Measurements from ENCODE around the gene OR51T1.
"Not testable (repeated sequence)": the region's sequence is repeated elsewhere in the genome, so short reads cannot be mapped to it uniquely, and the experiment has no call there.

The OR51T1 gene, protein sequence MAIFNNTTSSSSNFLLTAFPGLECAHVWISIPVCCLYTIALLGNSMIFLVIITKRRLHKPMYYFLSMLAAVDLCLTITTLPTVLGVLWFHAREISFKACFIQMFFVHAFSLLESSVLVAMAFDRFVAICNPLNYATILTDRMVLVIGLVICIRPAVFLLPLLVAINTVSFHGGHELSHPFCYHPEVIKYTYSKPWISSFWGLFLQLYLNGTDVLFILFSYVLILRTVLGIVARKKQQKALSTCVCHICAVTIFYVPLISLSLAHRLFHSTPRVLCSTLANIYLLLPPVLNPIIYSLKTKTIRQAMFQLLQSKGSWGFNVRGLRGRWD

DNA sequence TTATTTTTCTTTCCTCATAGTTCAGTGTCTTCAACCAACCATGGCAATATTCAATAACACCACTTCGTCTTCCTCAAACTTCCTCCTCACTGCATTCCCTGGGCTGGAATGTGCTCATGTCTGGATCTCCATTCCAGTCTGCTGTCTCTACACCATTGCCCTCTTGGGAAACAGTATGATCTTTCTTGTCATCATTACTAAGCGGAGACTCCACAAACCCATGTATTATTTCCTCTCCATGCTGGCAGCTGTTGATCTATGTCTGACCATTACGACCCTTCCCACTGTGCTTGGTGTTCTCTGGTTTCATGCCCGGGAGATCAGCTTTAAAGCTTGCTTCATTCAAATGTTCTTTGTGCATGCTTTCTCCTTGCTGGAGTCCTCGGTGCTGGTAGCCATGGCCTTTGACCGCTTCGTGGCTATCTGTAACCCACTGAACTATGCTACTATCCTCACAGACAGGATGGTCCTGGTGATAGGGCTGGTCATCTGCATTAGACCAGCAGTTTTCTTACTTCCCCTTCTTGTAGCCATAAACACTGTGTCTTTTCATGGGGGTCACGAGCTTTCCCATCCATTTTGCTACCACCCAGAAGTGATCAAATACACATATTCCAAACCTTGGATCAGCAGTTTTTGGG is at the start of gene OR51T1:
TSS of gene OR51T1 (plus strand) at position 41 of the 641 bp plus-strand sequence. CDS start at position 41, 0 bp downstream.
- TF ChIP-seq, protein P1, sequence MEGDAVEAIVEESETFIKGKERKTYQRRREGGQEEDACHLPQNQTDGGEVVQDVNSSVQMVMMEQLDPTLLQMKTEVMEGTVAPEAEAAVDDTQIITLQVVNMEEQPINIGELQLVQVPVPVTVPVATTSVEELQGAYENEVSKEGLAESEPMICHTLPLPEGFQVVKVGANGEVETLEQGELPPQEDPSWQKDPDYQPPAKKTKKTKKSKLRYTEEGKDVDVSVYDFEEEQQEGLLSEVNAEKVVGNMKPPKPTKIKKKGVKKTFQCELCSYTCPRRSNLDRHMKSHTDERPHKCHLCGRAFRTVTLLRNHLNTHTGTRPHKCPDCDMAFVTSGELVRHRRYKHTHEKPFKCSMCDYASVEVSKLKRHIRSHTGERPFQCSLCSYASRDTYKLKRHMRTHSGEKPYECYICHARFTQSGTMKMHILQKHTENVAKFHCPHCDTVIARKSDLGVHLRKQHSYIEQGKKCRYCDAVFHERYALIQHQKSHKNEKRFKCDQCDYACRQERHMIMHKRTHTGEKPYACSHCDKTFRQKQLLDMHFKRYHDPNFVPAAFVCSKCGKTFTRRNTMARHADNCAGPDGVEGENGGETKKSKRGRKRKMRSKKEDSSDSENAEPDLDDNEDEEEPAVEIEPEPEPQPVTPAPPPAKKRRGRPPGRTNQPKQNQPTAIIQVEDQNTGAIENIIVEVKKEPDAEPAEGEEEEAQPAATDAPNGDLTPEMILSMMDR (IDR thresholded peaks at IDR 0.05; ENCODE audit: extremely low read depth, missing control alignments) = no peak
- DNase-seq (ENCODE audit: low spot score) = no peak

DNA sequence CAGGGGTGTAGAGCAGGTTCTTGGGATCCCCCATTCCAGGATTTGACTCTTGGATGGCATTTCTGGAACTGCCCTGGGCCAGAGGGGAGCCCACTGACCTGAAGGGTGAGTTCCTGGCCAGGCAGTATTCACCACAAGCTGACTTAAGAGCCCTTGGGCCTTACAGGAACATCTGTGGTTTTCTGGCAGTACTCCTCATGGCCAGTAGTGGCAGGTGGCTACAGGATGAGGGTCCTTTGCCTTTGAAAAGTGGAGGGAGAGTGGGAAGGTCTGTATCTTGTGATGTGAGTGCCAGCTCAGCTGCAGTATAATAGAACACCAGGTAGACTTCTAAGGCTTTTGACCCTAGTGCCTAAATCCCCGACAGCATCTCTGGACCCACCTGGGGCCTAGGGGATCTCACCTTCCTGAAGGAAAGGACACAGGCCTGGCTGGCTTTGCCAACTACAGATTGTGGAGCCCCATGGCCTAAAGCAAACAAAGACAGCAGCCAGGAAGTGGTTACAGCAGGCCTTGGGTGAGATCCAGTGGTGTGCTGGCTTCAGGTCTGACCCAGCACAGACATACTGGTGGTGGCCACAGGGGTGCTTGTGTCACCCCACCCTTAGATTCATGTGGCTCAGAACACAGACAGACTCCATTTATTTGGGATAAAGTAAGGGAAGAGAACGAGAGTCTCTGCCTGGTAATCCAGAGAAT is 41.7 kb upstream of the OR51T1 start:
- DNase-seq (ENCODE audit: low spot score) = no peak
- TF ChIP-seq, protein P1 (IDR thresholded peaks at IDR 0.05; ENCODE audit: extremely low read depth, missing control alignments) = no peak

DNA sequence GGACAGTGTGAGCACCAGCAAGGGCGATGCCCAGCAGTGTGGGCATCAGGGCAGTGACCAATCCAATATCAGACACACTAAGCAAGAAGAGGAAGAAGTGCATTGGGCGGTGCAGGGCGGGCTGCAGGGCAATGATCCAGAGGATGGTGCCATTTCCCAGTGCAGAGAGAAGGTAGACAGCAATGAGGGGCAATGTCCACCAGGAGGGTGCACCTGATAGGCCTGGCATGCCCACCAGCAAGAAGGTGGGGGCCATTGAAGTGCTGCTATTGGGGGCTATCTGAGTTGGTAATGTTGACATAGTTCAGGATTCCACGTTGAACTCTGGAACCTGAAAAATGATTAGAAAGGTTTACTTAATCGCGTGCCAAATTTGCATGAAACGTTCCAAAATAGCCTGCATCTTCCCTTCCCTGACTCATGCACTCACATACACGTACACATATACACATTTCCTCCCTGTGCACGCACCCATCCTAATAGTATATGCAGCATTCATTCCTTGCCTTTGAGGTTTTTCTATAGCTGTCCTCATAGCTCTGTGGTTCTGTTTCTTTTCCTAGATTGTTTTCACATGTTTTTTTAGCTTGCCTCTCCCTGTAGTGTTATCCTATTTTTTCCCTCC is 32.7 kb upstream of the OR51T1 start, which contains the start of gene OR51S1:
TSS of gene OR51S1 (minus strand) at position 301 of the 625 bp plus-strand sequence. CDS start at position 301, 0 bp downstream.
- no peak for DNase-seq (ENCODE audit: low spot score)
- TF ChIP-seq, protein P1 (IDR thresholded peaks at IDR 0.05; ENCODE audit: extremely low read depth, missing control alignments) = no peak

DNA sequence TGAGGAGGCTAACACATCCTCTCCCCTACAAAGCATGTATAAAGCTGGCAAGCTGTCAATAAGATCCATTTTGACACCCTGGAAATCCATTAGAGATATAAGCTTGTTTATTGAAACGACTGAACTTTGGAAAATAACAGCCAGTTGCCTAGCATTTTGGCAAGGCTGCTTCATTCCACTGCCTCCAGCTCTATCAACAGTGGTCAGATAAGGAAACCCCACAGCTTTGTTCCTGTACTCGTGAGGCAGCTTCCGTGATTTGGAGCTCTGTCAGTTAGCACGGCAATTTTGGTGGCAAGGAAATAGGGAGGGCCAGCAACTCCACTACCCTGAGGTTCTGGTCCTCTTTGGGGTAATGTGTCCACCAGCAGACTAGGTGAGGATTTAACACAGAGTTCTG is 30.7 kb upstream of the OR51T1 start:
- no peak for DNase-seq (ENCODE audit: low spot score)
- TF ChIP-seq, protein P1 (IDR thresholded peaks at IDR 0.05; ENCODE audit: extremely low read depth, missing control alignments) = no peak

DNA sequence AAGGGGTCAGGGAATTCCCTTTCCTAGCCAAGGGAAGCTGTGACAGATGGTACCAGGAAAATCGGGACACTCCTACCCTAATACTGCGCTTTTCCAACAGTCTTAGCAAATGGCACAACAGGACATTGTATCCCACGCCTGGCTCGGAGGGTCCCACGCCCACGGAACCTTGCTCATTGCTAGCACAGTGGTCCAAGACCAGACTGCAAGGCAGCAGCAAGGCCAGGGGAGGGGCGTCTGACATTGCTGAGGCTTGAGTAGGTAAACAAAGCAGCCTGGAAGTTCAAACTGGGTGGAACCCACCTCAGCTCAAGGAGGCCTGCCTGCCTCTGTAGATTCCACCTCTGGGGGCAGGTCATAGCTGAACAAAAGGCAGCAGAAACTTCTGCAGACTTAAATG is 27.4 kb upstream of the OR51T1 start:
- DNase-seq (ENCODE audit: low spot score) = not testable (repeated sequence)

DNA sequence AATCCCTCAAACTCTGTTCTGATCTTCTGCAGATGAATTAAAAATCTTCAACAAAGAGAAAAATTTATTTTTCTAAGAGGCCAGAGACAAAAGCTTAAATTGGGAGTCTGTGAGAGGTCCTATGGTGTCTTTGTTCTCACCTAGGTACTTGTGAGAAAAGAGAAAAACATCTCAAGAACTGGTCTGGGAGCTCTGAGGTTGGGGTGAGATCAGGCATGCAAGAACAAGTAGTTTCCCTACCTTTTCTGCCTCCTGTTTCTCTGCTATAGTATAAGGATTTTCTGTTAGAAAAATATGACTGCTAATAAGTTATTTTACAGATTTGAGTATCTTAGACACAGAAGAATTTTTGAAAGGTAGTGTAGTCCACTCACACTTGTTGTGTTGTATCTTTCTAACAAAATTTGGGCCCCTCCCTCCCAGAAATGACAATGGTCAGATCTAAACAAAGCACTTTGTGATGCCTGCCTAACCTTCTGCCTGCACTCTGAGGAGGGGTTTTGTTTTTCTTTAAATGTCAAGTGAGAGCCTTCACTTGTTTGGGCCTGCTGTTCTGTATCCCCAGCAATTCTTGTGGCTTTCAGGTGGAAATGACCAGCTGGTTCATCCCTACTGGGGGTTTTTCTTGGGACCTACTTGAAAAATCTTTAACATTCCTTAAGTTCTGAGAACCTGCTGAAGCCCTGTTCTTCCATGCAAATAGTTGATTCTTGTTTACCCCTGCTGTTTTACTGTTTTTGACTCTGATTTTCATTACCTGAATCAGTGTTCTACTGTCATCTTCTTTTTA is 19.1 kb upstream of the OR51T1 start:
- no peak for DNase-seq (ENCODE audit: low spot score)
- TF ChIP-seq, protein P1 (IDR thresholded peaks at IDR 0.05; ENCODE audit: extremely low read depth, missing control alignments) = no peak

DNA sequence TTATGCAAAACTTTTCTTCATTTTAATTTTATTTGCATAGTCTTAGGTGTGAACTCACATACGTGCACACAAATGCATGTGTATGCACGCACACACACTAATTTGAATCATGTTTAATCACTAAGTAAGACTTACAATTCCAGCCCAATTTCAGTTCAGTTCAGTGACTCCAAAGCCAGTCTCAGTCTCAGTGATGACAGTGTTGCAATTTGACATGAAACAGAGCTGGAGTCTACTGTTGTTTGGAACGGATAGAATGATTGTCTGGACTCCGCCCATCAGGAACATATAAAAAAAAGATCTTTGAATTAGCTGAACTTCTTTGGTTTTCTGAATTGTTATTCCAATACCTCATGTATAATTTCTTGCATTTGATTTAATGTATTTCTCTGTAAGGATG is 17.8 kb upstream of the OR51T1 start:
- TF ChIP-seq, protein P1 (IDR thresholded peaks at IDR 0.05; ENCODE audit: extremely low read depth, missing control alignments) = no peak
- DNase-seq (ENCODE audit: low spot score) = no peak
